C4-2B (cell line): ENCODE results near the gene DNAH9.

ENCODE experiments used
- ZFX ChIP-seq: fragments of 450-650 bp; IDR thresholded peaks from 2 replicates; pipeline ENCODE4 v1.6.1; 2017
- TF ChIP-seq, protein P1 (sequence below): fragments of 450-650 bp; conservative IDR thresholded peaks from 2 replicates; pipeline ENCODE4 v1.5.1; 2017; ENCODE audit warnings: mild to moderate bottlenecking

DNA sequence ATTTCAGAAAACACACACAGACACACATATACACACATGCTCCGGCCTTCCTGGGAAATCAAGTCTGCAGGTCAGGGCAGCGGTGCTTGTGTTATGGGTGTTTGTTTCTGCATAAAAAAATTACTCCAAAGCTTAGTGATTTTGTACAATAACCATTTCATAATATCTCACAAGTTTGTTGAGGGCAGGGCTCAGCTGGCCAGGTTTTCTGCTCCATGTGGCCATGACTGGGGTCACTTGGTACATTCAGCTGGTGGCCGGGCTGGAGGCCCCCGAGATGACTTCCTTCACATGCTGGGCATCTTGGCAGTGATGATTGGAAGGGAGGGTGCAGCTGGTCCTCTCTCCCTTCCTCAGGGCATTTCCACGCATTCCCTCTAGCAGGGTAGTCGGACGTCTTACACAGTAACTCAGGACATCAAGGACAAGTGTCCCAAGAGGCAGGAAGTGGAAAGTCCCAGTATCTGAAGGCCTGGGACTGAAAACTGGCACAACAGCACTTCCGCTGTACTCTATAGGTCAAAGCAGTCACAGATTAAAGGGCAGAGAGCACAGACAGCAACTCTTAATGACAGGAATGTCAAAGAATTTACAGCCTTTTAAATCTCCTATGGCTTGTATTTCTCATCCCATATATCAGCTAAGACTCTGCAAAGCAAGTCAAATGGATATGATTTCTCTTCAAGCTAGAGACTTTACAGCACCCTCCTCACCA, 271.6 kb downstream of the DNAH9 start:
- TF ChIP-seq, protein P1, sequence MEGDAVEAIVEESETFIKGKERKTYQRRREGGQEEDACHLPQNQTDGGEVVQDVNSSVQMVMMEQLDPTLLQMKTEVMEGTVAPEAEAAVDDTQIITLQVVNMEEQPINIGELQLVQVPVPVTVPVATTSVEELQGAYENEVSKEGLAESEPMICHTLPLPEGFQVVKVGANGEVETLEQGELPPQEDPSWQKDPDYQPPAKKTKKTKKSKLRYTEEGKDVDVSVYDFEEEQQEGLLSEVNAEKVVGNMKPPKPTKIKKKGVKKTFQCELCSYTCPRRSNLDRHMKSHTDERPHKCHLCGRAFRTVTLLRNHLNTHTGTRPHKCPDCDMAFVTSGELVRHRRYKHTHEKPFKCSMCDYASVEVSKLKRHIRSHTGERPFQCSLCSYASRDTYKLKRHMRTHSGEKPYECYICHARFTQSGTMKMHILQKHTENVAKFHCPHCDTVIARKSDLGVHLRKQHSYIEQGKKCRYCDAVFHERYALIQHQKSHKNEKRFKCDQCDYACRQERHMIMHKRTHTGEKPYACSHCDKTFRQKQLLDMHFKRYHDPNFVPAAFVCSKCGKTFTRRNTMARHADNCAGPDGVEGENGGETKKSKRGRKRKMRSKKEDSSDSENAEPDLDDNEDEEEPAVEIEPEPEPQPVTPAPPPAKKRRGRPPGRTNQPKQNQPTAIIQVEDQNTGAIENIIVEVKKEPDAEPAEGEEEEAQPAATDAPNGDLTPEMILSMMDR, result no peak
- no peak for TF ChIP-seq ZFX
